Ovary (tissue), 9 donors: ENCODE results near the gene GNB5. TPM values are rescaled to one million over a fixed set of nuclear protein-coding genes. Genes with fewer than 3 reads are reported as not detected.

Source experiments
- DNase-seq, 5 donors: peaks; one replicate each; pipeline ENCODE4 v3.0.0-alpha.2; 2019 to 2020
- H3K27ac ChIP-seq, 2 donors: fragments of 200-600 bp; one replicate each; pipeline versions ENCODE4 v1.5.1 to v1.8.0; 2019 to 2022
- H3K27me3 ChIP-seq: fragments of 200-600 bp; one replicate; pipeline ENCODE4 v1.8.0; 2022
- H3K36me3 ChIP-seq: fragments of 200-600 bp; sonication (generic); one replicate; pipeline ENCODE4 v1.5.1; 2019
- H3K4me1 ChIP-seq: one replicate; pipeline ENCODE4 v1.8.1; 2013; ENCODE audit warnings: mild to moderate bottlenecking, moderate library complexity; ENCODE audit not compliant: insufficient read depth
- H3K4me3 ChIP-seq: fragments of 200-600 bp; sonication (generic); one replicate; pipeline ENCODE4 v1.5.1; 2017
- H3K9me3 ChIP-seq, 2 donors: fragments of 200-600 bp in 1 of 2; sonication (generic) in 1 of 2; one replicate each; pipeline versions ENCODE4 v1.5.1 to v1.8.1; 2013 to 2019; ENCODE audit warnings: mild to moderate bottlenecking in 1 of 2, moderate library complexity in 1 of 2
- CTCF ChIP-seq, 3 donors: fragments of 450-650 bp in 2 of 3; fragments of 200-600 bp in 1 of 3; IDR thresholded peaks; one replicate each; pipeline versions ENCODE4 v1.5.1 to v1.8.0; 2016 to 2022; ENCODE audit warnings: antibody characterized with exemption in 3 of 3, mild to moderate bottlenecking in 1 of 3
- EP300 ChIP-seq: sonication (generic); formaldehyde crosslinking; IDR thresholded peaks from one replicate; pipeline ENCODE4 v1.6.1; 2017; ENCODE audit warnings: antibody characterized with exemption
- POLR2A ChIP-seq: fragments of 450-650 bp; IDR thresholded peaks from one replicate; pipeline ENCODE4 v1.6.1; 2017; ENCODE audit warnings: antibody characterized with exemption, mild to moderate bottlenecking, moderate library complexity
- WGBS, 3 donors: extraction: QIAGEN DNeasy Blood & Tissue Kit in 1 of 3; methylation state at CpG; one replicate each; pipeline versions ENCODE4 v1.1.5 to v1.1.7; 2013 to 2017; 5-methylcytosine and 5-hydroxymethylcytosine counted together
- intact Hi-C, 4 donors: fragments of 100-400 bp; cut with DNase I; formaldehyde crosslinking; loops; one replicate each; pipeline versions ENCODE4 v1.11.0 to v1.15.1; 2022 to 2023
- polyA plus RNA-seq, 2 donors: library from polyadenylated mRNA; stranded (reverse); fragments of 200-250 nt in 1 of 2; fragments of 350-450 nt in 1 of 2; fragmentation: Illumina TruSeq in 1 of 2; extraction: RNeasy Lipid Tissue Mini Kit (QIAGEN cat#74804) in 1 of 2; gene quantifications; one replicate each; pipeline ENCODE4 v1.2.3, GENCODE V29; 2013 to 2014
- total RNA-seq, 7 donors: library from RNA; depleted of rRNA in 2 of 7; stranded (reverse); fragments of >200 nt in 2 of 7; fragmentation: NEBNext Ultra II Directional in 3 of 7; extraction: Animal tissue kit (Norgen Biotek cat#: 25700) in 3 of 7; gene quantifications; one replicate each; pipeline versions ENCODE4 v1.1.0 to v1.2.4, GENCODE V29; 2016 to 2023
- donor health status: DM: no; HTN: no; CAD: no; lungs with moderate emphysema.
- donor health status: DM: no; HTN: no; CAD: no.
- donor health status: Bipolar disorder and iron deficiency.
- donor health status: DM: yes; HTN: yes; CAD: no.
- donor health status: DM: no; HTN: no; CAD: no.
- donor health status: DM: yes; HTN: yes; CAD: no.

Gene GNB5
- total and polyA plus RNA-seq, 9 donors = 49.2 to 101 (median 64.8) TPM

GRCh38 chr15:52193791-52194190 is 2.6 kb upstream of the GNB5 start:
- H3K4me3 ChIP-seq = no peak overlapping the region
- no peaks in the 10 kb centered on the region for H3K27me3 ChIP-seq
- DNase-seq = no peak
- no peaks in the 10 kb centered on the region for H3K9me3 ChIP-seq
- TF ChIP-seq POLR2A = no peak
- no peak for TF ChIP-seq CTCF (IDR thresholded peaks at IDR 0.05)
- no peak for TF ChIP-seq EP300
- 24 to 25% (median 24%) methylated on average over 1 of the region's 1 CpG for WGBS, 3 donors
- intact Hi-C loops = no loop called here
- H3K36me3 ChIP-seq = no peaks in the 10 kb centered on the region
- H3K27ac ChIP-seq = no peak overlapping the region
- no peaks in the 10 kb centered on the region for H3K4me1 ChIP-seq

GRCh38 chr15:52193321-52193720 is 2.1 kb upstream of the GNB5 start:
- H3K9me3 ChIP-seq = no peaks in the 10 kb centered on the region
- no peak overlapping the region for H3K4me3 ChIP-seq
- TF ChIP-seq EP300 = no peak
- no peak for TF ChIP-seq POLR2A
- TF ChIP-seq CTCF (IDR thresholded peaks at IDR 0.05) = no peak
- no peak overlapping the region for H3K27ac ChIP-seq
- no peak for DNase-seq
- intact Hi-C loops = no loop called here
- no peaks in the 10 kb centered on the region for H3K4me1 ChIP-seq
- WGBS, 3 donors = 27 to 46% (median 30%) methylated on average over 4 of the region's 4 CpGs
- no peaks in the 10 kb centered on the region for H3K27me3 ChIP-seq
- no peaks in the 10 kb centered on the region for H3K36me3 ChIP-seq

GRCh38 chr15:52186651-52187486 is 4.3 kb downstream of the GNB5 start:
- intact Hi-C loops = loop anchor here in 1 of 4 donors (5.0 kb wide), 1 partner anchor 35 kb away; no protein-coding TSS in a partner anchor
- H3K4me3 ChIP-seq = no peak overlapping the region
- H3K27ac ChIP-seq = peak overlapping the region; percentile 59 to 84
- no peaks in the 10 kb centered on the region for H3K36me3 ChIP-seq
- 38 to 44% (median 41%) methylated on average over 11 of the region's 11 CpGs for WGBS, 3 donors
- peak; percentile 43 to 70 (median 49) for DNase-seq
- peaks cover 15% of the 10 kb centered on the region for H3K4me1 ChIP-seq
- H3K27me3 ChIP-seq = no peaks in the 10 kb centered on the region
- H3K9me3 ChIP-seq = no peaks in the 10 kb centered on the region
- TF ChIP-seq EP300 = no peak
- TF ChIP-seq CTCF (IDR thresholded peaks at IDR 0.05) = no peak
- no peak for TF ChIP-seq POLR2A

GRCh38 chr15:52185151-52185561 is 6.0 kb downstream of the GNB5 start:
- Histone ChIP-seq H3K27ac (peak overlapping the region; percentile 55 to 84), H3K27me3 (no peaks in the 10 kb centered on the region), H3K4me1 (peaks cover 16% of the 10 kb centered on the region), H3K9me3 (no peaks in the 10 kb centered on the region), H3K4me3 (no peak overlapping the region), H3K36me3 (no peaks in the 10 kb centered on the region)
- intact Hi-C loops = loop anchor here in 1 of 4 donors (5.0 kb wide), 1 partner anchor 37 kb away; no protein-coding TSS in a partner anchor
- WGBS, 3 donors = 44 to 53% (median 46%) methylated on average over 7 of the region's 7 CpGs
- TF ChIP-seq EP300 = no peak
- TF ChIP-seq POLR2A = no peak
- no peak for TF ChIP-seq CTCF (IDR thresholded peaks at IDR 0.05)
- peak in 3 of 5 donors; percentile 35 to 62 (median 40) for DNase-seq
